HT1080 (cell line): ENCODE results near the gene SLC24A3. TPM values are rescaled to one million over a fixed set of nuclear protein-coding genes. Genes with fewer than 3 reads are reported as not detected.
"Not testable (repeated sequence)": the region's sequence is repeated elsewhere in the genome, so short reads cannot be mapped to it uniquely, and the experiment has no call there.

ENCODE experiments used
- DNase-seq: peaks from one replicate; pipeline ENCODE4 v3.0.0-alpha.2; 2015; ENCODE audit warnings: low read depth
- total RNA-seq: library from RNA; depleted of rRNA; stranded (reverse); fragments of >200 nt; shearing (Covaris generic); gene quantifications from 2 replicates; pipeline ENCODE4 v1.2.3, GENCODE V29; 2014

SLC24A3 gene
- total RNA-seq, 1 experiment from 2014 or later: not detected

- no peak for DNase-seq
Observed at GRCh38 chr20:19734811-19735210, 522.4 kb downstream of the SLC24A3 start.

GRCh38 chr20:19735446-19735845 is 523.0 kb downstream of the SLC24A3 start:
- DNase-seq: peak; percentile 93

- peak; percentile 43 for DNase-seq
Observed at GRCh38 chr20:19737025-19737424, 524.6 kb downstream of the SLC24A3 start.

GRCh38 chr20:19738951-19739350 is 526.5 kb downstream of the SLC24A3 start:
- peak; percentile 41 for DNase-seq

- no peak for DNase-seq
Observed at GRCh38 chr20:19739351-19739750, 526.9 kb downstream of the SLC24A3 start.

- no peak for DNase-seq
Observed at GRCh38 chr20:19740512-19740911, 528.1 kb downstream of the SLC24A3 start.

GRCh38 chr20:19741924-19742323 is 529.5 kb downstream of the SLC24A3 start:
- no peak for DNase-seq

GRCh38 chr20:19742974-19743639 is 530.7 kb downstream of the SLC24A3 start:
- no peak for DNase-seq

GRCh38 chr20:19743640-19743995 is 531.2 kb downstream of the SLC24A3 start:
- DNase-seq: no peak

- no peak for DNase-seq
Observed at GRCh38 chr20:19745106-19745505, 532.7 kb downstream of the SLC24A3 start.

GRCh38 chr20:19745584-19745983 is 533.1 kb downstream of the SLC24A3 start:
- DNase-seq: no peak

- no peak for DNase-seq
Observed at GRCh38 chr20:19746396-19746795, 534.0 kb downstream of the SLC24A3 start.

GRCh38 chr20:19747903-19748302 is 535.5 kb downstream of the SLC24A3 start:
- no peak for DNase-seq

- no peak for DNase-seq
Observed at GRCh38 chr20:19748681-19749080, 536.2 kb downstream of the SLC24A3 start.

GRCh38 chr20:19749618-19750071 is 537.2 kb downstream of the SLC24A3 start:
- no peak for DNase-seq

GRCh38 chr20:19750101-19750606 is 537.7 kb downstream of the SLC24A3 start:
- DNase-seq: no peak

GRCh38 chr20:19750907-19751636 is 538.6 kb downstream of the SLC24A3 start:
- no peak for DNase-seq

- not testable (repeated sequence) for DNase-seq
Observed at GRCh38 chr20:19754201-19754600, 541.8 kb downstream of the SLC24A3 start.

GRCh38 chr20:19756761-19757486 is 544.5 kb downstream of the SLC24A3 start:
- DNase-seq: no peak

- peak; percentile 89 for DNase-seq
Observed at GRCh38 chr20:19757487-19758132, 545.2 kb downstream of the SLC24A3 start.

GRCh38 chr20:19758133-19758500 is 545.7 kb downstream of the SLC24A3 start, which contains the start of gene RIN2:
Gene RIN2 (plus strand): TSS chr20:19758258. CDS start chr20:19889602, 131,344 bp downstream.
- DNase-seq: no peak
